Retinal pigment epithelial cell (primary cell): ENCODE data around the gene NTPCR.
"Not testable (repeated sequence)": the region's sequence is repeated elsewhere in the genome, so short reads cannot be mapped to it uniquely, and the experiment has no call there.

Experiments
- DNase-seq: peaks from one replicate; pipeline ENCODE4 v3.0.0-alpha.2; 2010; ENCODE audit warnings: low read depth
- H3K4me3 ChIP-seq: 2 replicates; pipeline ENCODE4 v1.5.1; 2011; ENCODE audit warnings: mild to moderate bottlenecking, low read length, control low read depth, moderate library complexity
- CTCF ChIP-seq: conservative IDR thresholded peaks from 2 replicates; pipeline ENCODE4 v1.5.1; 2011; ENCODE audit warnings: low read depth, low read length, control low read depth, inconsistent platforms

NTPCR gene

GRCh38 chr1:232905331-232906034 lies 44.9 kb upstream of the NTPCR start:
- no peak for DNase-seq
- H3K4me3 ChIP-seq, result no peak overlapping the region
- no peak for TF ChIP-seq CTCF

GRCh38 chr1:232906441-232906840 lies 44.0 kb upstream of the NTPCR start:
- TF ChIP-seq CTCF, result no peak
- DNase-seq, result no peak
- no peak overlapping the region for H3K4me3 ChIP-seq

GRCh38 chr1:232908831-232909230 lies 41.6 kb upstream of the NTPCR start:
- no peak for TF ChIP-seq CTCF
- DNase-seq, result no peak
- H3K4me3 ChIP-seq, result no peak overlapping the region

- no peak overlapping the region for H3K4me3 ChIP-seq
- no peak for DNase-seq
- no peak for TF ChIP-seq CTCF
Observed at GRCh38 chr1:232909752-232910151, 40.7 kb upstream of the NTPCR start.

GRCh38 chr1:232911027-232911599 lies 39.3 kb upstream of the NTPCR start:
- TF ChIP-seq CTCF, result no peak
- no peak overlapping the region for H3K4me3 ChIP-seq
- DNase-seq, result no peak

- no peak overlapping the region for H3K4me3 ChIP-seq
- DNase-seq, result no peak
- no peak for TF ChIP-seq CTCF
Observed at GRCh38 chr1:232912845-232913580, 37.4 kb upstream of the NTPCR start.

- not testable (repeated sequence) for H3K4me3 ChIP-seq, DNase-seq
Observed at GRCh38 chr1:232914271-232914670, 36.1 kb upstream of the NTPCR start.
